Kidney tubule cell (primary cell): ENCODE data around the gene XPO5.
"Not testable (repeated sequence)": the region's sequence is repeated elsewhere in the genome, so short reads cannot be mapped to it uniquely, and the experiment has no call there.

Source experiments
- DNase-seq: peaks from one replicate; pipeline ENCODE4 v3.0.0-alpha.2; 2018; ENCODE audit warnings: low spot score

Gene XPO5

GRCh38 chr6:43575772-43576551 is at the start of gene XPO5, which contains the start of gene POLH:
XPO5 (minus strand) TSS chr6:43576038; CDS start chr6:43575864, 174 bp downstream.
POLH (plus strand) TSS chr6:43576185; CDS start chr6:43582320, 6,135 bp downstream.
- DNase-seq: peak; percentile 94

- no peak for DNase-seq
Measured at GRCh38 chr6:43625393-43625992, 49.7 kb upstream of the XPO5 start.

GRCh38 chr6:43624786-43625288 is 49.0 kb upstream of the XPO5 start:
- no peak for DNase-seq

GRCh38 chr6:43623880-43624785 is 48.3 kb upstream of the XPO5 start:
- no peak for DNase-seq

GRCh38 chr6:43622541-43622940 is 46.7 kb upstream of the XPO5 start:
- DNase-seq: no peak

GRCh38 chr6:43621836-43622180 is 46.0 kb upstream of the XPO5 start:
- no peak for DNase-seq

- DNase-seq: no peak
Measured at GRCh38 chr6:43621078-43621835, 45.4 kb upstream of the XPO5 start.

- no peak for DNase-seq
Measured at GRCh38 chr6:43616725-43617472, 41.1 kb upstream of the XPO5 start.

- DNase-seq: no peak
Measured at GRCh38 chr6:43614396-43614730, 38.5 kb upstream of the XPO5 start.

- DNase-seq: no peak
Measured at GRCh38 chr6:43613721-43614395, 38.0 kb upstream of the XPO5 start.

GRCh38 chr6:43610431-43610830 is 34.6 kb upstream of the XPO5 start:
- DNase-seq: no peak

GRCh38 chr6:43609402-43609801 is 33.6 kb upstream of the XPO5 start:
- no peak for DNase-seq

- DNase-seq: no peak
Measured at GRCh38 chr6:43608807-43609206, 33.0 kb upstream of the XPO5 start.

GRCh38 chr6:43608310-43608763 is 32.5 kb upstream of the XPO5 start:
- DNase-seq: peak; percentile 70

GRCh38 chr6:43606019-43606418 is 30.2 kb upstream of the XPO5 start:
- no peak for DNase-seq

- DNase-seq: peak; percentile 60
Measured at GRCh38 chr6:43604174-43604573, 28.3 kb upstream of the XPO5 start.

GRCh38 chr6:43600595-43600994 is 24.8 kb upstream of the XPO5 start:
- no peak for DNase-seq

GRCh38 chr6:43593938-43594337 is 18.1 kb upstream of the XPO5 start:
- DNase-seq: no peak

- not testable (repeated sequence) for DNase-seq
Measured at GRCh38 chr6:43589564-43589963, 13.7 kb upstream of the XPO5 start.

- no peak for DNase-seq
Measured at GRCh38 chr6:43588194-43588593, 12.4 kb upstream of the XPO5 start.
